ENCODE results near the gene BBC3.

The BBC3 gene

DNA sequence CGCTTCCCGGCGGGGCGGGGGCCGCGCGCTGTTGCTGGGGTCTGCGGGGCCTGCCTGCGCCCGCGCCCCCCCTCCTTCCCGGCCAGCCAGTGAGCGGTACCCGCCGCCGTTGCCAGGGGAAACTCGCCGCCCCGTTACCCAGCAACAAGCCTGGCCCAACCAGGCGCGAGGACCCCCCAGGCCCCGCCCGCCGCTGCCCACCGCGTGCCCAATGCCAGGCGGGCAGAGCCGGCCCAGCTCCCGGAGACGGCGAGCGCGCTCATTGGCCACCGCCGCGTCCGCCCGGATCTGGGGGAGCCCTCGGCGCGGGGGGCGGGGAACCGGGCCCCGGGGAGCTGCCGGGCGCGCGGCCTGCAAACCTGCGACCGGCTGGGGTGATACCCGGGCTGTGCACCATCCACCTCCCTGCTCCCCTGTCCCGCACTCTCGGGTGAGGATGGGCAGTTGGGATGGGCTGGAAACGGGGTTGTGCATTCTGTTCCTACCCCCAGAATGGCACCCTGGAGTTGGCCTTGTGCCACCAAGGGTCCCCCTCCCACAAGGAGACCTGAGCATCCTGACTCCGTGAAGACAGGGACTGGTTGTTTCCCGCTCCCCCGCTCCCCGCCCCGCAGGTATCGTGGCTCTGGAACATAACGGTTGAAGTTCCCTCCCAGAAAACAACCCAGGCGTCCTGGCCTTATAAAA, 8.8 kb upstream of the BBC3 start:
- TF ChIP-seq SIN3A (IDR thresholded peaks at IDR 0.05; ENCODE audit: borderline replicate concordance, insufficient read depth, low read length) (no peak), FOXP2 (optimal IDR thresholded peaks at IDR 0.05; ENCODE audit: borderline replicate concordance, extremely low read depth, extremely low read length, insufficient read depth) (no peak), POLR2AphosphoS5 (IDR thresholded peaks at IDR 0.05; ENCODE audit: low read depth, low read length) (no peak)
- TF ChIP-seq, protein P1, sequence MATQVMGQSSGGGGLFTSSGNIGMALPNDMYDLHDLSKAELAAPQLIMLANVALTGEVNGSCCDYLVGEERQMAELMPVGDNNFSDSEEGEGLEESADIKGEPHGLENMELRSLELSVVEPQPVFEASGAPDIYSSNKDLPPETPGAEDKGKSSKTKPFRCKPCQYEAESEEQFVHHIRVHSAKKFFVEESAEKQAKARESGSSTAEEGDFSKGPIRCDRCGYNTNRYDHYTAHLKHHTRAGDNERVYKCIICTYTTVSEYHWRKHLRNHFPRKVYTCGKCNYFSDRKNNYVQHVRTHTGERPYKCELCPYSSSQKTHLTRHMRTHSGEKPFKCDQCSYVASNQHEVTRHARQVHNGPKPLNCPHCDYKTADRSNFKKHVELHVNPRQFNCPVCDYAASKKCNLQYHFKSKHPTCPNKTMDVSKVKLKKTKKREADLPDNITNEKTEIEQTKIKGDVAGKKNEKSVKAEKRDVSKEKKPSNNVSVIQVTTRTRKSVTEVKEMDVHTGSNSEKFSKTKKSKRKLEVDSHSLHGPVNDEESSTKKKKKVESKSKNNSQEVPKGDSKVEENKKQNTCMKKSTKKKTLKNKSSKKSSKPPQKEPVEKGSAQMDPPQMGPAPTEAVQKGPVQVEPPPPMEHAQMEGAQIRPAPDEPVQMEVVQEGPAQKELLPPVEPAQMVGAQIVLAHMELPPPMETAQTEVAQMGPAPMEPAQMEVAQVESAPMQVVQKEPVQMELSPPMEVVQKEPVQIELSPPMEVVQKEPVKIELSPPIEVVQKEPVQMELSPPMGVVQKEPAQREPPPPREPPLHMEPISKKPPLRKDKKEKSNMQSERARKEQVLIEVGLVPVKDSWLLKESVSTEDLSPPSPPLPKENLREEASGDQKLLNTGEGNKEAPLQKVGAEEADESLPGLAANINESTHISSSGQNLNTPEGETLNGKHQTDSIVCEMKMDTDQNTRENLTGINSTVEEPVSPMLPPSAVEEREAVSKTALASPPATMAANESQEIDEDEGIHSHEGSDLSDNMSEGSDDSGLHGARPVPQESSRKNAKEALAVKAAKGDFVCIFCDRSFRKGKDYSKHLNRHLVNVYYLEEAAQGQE (IDR thresholded peaks at IDR 0.05; ENCODE audit: insufficient read depth in 1 of 2, low read depth in 2 of 2, low read length in 2 of 2) = no peak

GRCh38 chr19:47239152-47239551, 8.2 kb upstream of the BBC3 start:
- TF ChIP-seq, protein P1 (IDR thresholded peaks at IDR 0.05; ENCODE audit: insufficient read depth in 1 of 2, low read depth in 2 of 2, low read length in 2 of 2) = no peak
- no peak for TF ChIP-seq SIN3A (IDR thresholded peaks at IDR 0.05; ENCODE audit: borderline replicate concordance, insufficient read depth, low read length)
- TF ChIP-seq FOXP2 (optimal IDR thresholded peaks at IDR 0.05; ENCODE audit: borderline replicate concordance, extremely low read depth, extremely low read length, insufficient read depth) = no peak
- TF ChIP-seq TAF1 (IDR thresholded peaks at IDR 0.05; ENCODE audit: borderline replicate concordance, insufficient read depth, low read length) = no peak
- TF ChIP-seq POLR2AphosphoS5 (IDR thresholded peaks at IDR 0.05; ENCODE audit: low read depth, low read length) = no peak

- TF ChIP-seq FOXP2 (optimal IDR thresholded peaks at IDR 0.05; ENCODE audit: borderline replicate concordance, extremely low read depth, extremely low read length, insufficient read depth) = no peak
- TF ChIP-seq TAF1 (IDR thresholded peaks at IDR 0.05; ENCODE audit: borderline replicate concordance, insufficient read depth, low read length) = no peak
- TF ChIP-seq, protein P1 (IDR thresholded peaks at IDR 0.05; ENCODE audit: insufficient read depth in 1 of 2, low read depth in 2 of 2, low read length in 2 of 2) = no peak
These were observed 5.2 kb upstream of the BBC3 start for GRCh38 chr19:47236072-47236675.

- TF ChIP-seq POLR2AphosphoS5 (IDR thresholded peaks at IDR 0.05; ENCODE audit: low read depth, low read length) (no peak), SIN3A (IDR thresholded peaks at IDR 0.05; ENCODE audit: borderline replicate concordance, insufficient read depth, low read length) (no peak), TAF1 (IDR thresholded peaks at IDR 0.05; ENCODE audit: borderline replicate concordance, insufficient read depth, low read length) (no peak)
- TF ChIP-seq, protein P1 (IDR thresholded peaks at IDR 0.05; ENCODE audit: insufficient read depth in 1 of 2, low read depth in 2 of 2, low read length in 2 of 2) = no peak
These were observed 1.6 kb upstream of the BBC3 start for GRCh38 chr19:47232422-47233211.

Data from PFSK-1 (cell line).